GM06990 (cell line): ENCODE data around the gene PKHD1.

Source experiments
- DNase-seq: peaks from one replicate; pipeline ENCODE4 v3.0.0-alpha.2; 2011; ENCODE audit not compliant: insufficient read length; ENCODE audit errors: extremely low read depth
- H3K27me3 ChIP-seq: replicated peaks from 2 replicates; pipeline ENCODE4 v1.6.0; 2011; ENCODE audit warnings: low read length; ENCODE audit not compliant: control insufficient read depth, insufficient read depth
- H3K36me3 ChIP-seq: 2 replicates; pipeline ENCODE4 v1.5.1; 2011; ENCODE audit warnings: low read length; ENCODE audit not compliant: control insufficient read depth, insufficient read depth
- H3K4me3 ChIP-seq: replicated peaks from 2 replicates; pipeline ENCODE4 v1.5.1; 2011; ENCODE audit warnings: low read depth, mild to moderate bottlenecking, control low read depth, low read length
- CTCF ChIP-seq: IDR thresholded peaks from 2 replicates; pipeline ENCODE4 v1.5.1; 2011; ENCODE audit warnings: low read length, control low read depth, mild to moderate bottlenecking, inconsistent platforms; ENCODE audit not compliant: insufficient read depth, poor library complexity, severe bottlenecking

PKHD1 gene

GRCh38 chr6:51614725-51615124 is 472.7 kb downstream of the PKHD1 start:
- Histone ChIP-seq H3K27me3 (no peaks in the 10 kb centered on the region), H3K36me3 (no peaks in the 10 kb centered on the region), H3K4me3 (no peak overlapping the region)
- TF ChIP-seq CTCF = no peak
- DNase-seq = no peak

- Histone ChIP-seq H3K36me3 (no peaks in the 10 kb centered on the region), H3K27me3 (no peaks in the 10 kb centered on the region), H3K4me3 (no peak overlapping the region)
- TF ChIP-seq CTCF = no peak
- DNase-seq = no peak
These were observed 473.9 kb downstream of the PKHD1 start for GRCh38 chr6:51613558-51613957.

GRCh38 chr6:51608932-51609331 is 478.5 kb downstream of the PKHD1 start:
- Histone ChIP-seq H3K36me3 (no peaks in the 10 kb centered on the region), H3K27me3 (no peaks in the 10 kb centered on the region), H3K4me3 (no peak overlapping the region)
- DNase-seq = no peak
- TF ChIP-seq CTCF = no peak

GRCh38 chr6:51608383-51608782 is 479.0 kb downstream of the PKHD1 start:
- DNase-seq = no peak
- no peaks in the 10 kb centered on the region for H3K36me3 ChIP-seq
- H3K4me3 ChIP-seq = no peak overlapping the region
- no peaks in the 10 kb centered on the region for H3K27me3 ChIP-seq
- no peak for TF ChIP-seq CTCF

GRCh38 chr6:51600514-51600913 is 486.9 kb downstream of the PKHD1 start:
- Histone ChIP-seq H3K4me3 (no peak overlapping the region), H3K36me3 (no peaks in the 10 kb centered on the region), H3K27me3 (no peaks in the 10 kb centered on the region)
- no peak for TF ChIP-seq CTCF
- no peak for DNase-seq

- no peaks in the 10 kb centered on the region for H3K27me3 ChIP-seq
- DNase-seq = no peak
- TF ChIP-seq CTCF = no peak
- no peaks in the 10 kb centered on the region for H3K36me3 ChIP-seq
- H3K4me3 ChIP-seq = no peak overlapping the region
These were observed 489.2 kb downstream of the PKHD1 start for GRCh38 chr6:51598171-51598570.
